ENCODE data around the gene ZNF79.
A peak's percentile ranks its signal among the peaks of the same experiment; 100 is the strongest.

The ZNF79 gene

GRCh38 chr9:127430415-127430814 is 6.2 kb downstream of the ZNF79 start:
- no peak for DNase-seq

- no peak for DNase-seq
Measured at GRCh38 chr9:127437497-127438264, 13.5 kb downstream of the ZNF79 start.

GRCh38 chr9:127438394-127438793 is 14.2 kb downstream of the ZNF79 start:
- no peak for DNase-seq

- DNase-seq: no peak
Measured at GRCh38 chr9:127444283-127444920, 20.2 kb downstream of the ZNF79 start.

- no peak for DNase-seq
Measured at GRCh38 chr9:127444921-127445850, 21.0 kb downstream of the ZNF79 start.

GRCh38 chr9:127445851-127446712 is 21.9 kb downstream of the ZNF79 start:
- no peak for DNase-seq

GRCh38 chr9:127446713-127447415 is 22.7 kb downstream of the ZNF79 start:
- no peak for DNase-seq

- DNase-seq: no peak
Measured at GRCh38 chr9:127447416-127448111, 23.4 kb downstream of the ZNF79 start.

- DNase-seq: no peak
Measured at GRCh38 chr9:127448112-127448805, 24.1 kb downstream of the ZNF79 start.

GRCh38 chr9:127449332-127449966 is 25.3 kb downstream of the ZNF79 start:
- no peak for DNase-seq

GRCh38 chr9:127450243-127450760 is 26.1 kb downstream of the ZNF79 start:
- DNase-seq: no peak

- peak; percentile 69 for DNase-seq
Measured at GRCh38 chr9:127450830-127451607, 26.8 kb downstream of the ZNF79 start, which contains the start of the genes LRSAM1 and RPL12. Gene LRSAM1, plus strand, starts transcription at chr9:127451510. Its CDS starts 3,018 bp downstream, at chr9:127454528. Gene RPL12, minus strand, starts transcription at chr9:127451406. Its CDS starts 89 bp downstream, at chr9:127451317.

- no peak for DNase-seq
Measured at GRCh38 chr9:127451608-127451857, 27.4 kb downstream of the ZNF79 start.

- DNase-seq: no peak
Measured at GRCh38 chr9:127451858-127452656, 27.9 kb downstream of the ZNF79 start.

- DNase-seq: no peak
Measured at GRCh38 chr9:127452691-127453090, 28.5 kb downstream of the ZNF79 start.

- DNase-seq: peak; percentile 89
Measured at GRCh38 chr9:127455324-127455992, 31.3 kb downstream of the ZNF79 start.

GRCh38 chr9:127457191-127457878 is 33.2 kb downstream of the ZNF79 start:
- no peak for DNase-seq

Measured in GF-D8 (cell line).